Stimulated activated CD8-positive, alpha-beta memory T cell treated with anti-CD3 and anti-CD28 coated beads, Interleukin-12 subunit alpha, Interleukin-12 subunit beta, amount 100 ng/mL, for 4 hours (primary cell): Measurements from ENCODE around the gene TIMM23.
"Not testable (repeated sequence)": the region's sequence is repeated elsewhere in the genome, so short reads cannot be mapped to it uniquely, and the experiment has no call there.

Experiments used
- DNase-seq: peaks from one replicate; pipeline ENCODE4 v3.0.0-alpha.2; 2020; ENCODE audit warnings: low read depth

The TIMM23 gene

DNA sequence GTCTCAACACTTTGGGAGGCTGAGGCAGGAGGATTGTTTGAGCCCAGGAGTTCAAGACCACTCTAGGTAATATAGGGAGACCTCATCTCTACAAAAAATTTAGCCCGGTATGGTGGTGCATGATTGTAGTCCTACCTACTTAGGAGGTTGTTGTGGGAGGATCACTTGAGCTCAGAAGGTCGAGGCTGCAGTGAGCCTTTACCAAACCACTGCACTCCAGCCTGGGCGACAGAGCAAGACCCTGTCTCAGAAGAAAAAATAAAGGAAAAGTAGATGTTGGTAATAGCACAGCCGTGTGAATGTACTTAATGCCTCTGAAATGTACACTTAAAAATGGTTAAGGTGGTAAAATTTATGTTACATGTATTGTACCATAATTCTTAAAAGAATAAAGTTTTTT, 25.3 kb downstream of the TIMM23 start:
- DNase-seq, result no peak

DNA sequence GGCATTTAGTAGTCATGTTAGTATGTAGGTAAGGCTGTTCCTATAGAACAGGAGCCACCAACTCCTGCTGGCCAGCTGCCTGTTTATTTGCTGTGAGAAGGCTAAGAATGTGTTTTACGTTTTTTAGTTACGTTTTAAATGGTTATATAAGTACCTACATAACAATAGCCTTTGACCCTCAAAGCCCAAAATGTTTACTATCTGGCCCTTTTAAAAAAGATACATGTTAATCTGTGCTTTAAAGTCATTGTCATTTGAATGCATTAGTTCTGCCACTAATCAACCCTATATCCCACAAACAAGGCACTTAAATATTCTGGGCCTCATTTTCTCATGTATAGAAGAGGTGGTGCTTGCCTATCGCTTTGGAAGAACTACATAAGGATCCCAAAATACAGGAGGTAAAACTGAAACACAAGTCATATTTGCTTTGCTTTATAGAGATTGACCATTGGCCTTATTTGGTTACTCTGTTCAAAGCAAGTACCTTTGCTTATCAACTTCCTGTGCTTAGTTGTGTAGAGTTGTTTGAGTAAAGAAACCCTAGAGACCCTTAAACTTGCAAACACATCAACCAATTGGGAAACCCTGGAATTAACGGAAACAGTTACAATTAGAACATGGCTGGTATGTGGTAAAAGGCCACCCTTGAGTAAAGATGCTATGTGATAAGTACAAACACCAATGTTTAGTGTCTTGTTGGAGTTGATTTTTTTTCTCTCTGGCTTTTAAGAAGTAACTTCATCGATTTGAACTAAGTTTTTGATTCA, 25.9 kb downstream of the TIMM23 start:
- no peak for DNase-seq

DNA sequence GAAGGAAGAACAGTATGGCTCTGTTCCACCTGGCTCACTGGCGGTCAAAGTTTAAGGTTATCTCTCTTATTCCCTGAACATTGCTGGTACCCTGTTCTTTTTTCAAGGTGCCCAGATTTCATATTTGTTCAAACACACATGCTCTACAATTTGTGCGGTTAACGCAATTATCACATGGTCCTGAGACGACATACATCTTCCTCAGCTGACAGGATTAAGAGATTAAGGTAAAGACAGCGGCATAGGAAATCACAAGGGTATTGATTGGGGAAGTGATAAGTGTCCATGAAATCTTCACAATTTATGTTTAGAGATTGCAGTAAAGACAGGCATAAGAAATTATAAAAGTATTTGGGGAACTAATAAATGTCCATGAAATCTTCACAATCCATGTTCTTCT, 27.7 kb downstream of the TIMM23 start:
- DNase-seq, result not testable (repeated sequence)

DNA sequence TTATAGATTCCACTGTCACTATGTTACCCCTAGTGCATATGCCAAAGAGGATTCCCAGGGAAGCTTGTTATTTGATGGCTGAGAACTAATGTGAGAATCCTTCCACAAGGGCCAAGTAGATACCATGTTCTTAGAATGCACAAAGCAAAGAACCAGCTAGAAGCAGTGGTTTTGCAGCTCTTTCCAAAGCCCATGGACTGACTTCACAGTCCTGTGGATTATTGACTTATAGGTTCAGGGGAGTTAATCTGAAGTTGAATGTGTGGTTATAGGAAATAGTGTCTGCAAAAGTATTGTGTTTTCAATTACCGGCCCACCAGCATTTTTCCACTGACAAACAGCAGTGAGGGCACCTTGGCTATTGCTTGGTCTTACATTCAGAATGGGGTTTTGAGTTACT, 28.2 kb downstream of the TIMM23 start:
- DNase-seq, result no peak

DNA sequence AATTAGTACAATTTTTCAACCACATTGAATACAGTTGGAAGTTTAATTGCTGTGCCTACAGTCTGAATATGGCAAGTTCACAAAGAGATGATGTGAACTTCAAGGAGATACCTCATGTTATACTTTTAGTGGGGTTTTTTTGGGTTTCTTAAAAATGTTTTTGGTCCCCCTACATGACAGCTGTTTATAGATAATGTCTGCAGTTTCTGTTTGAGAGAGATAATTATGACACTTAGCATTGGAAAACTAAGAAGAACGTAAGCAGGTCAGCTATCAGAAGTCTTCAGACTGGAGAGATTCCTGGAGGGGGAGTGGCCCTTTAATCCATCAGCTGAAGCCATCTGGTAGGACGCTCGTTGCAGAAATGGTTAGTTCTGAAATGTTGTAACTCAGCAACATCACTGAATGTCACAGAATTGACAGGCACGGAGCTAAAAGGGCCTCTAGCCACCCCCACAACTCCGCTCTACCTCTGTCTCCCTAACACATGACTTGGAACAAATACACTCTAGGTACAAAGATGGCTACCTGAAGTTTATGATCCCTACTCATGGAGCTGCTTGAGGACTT, 29.0 kb downstream of the TIMM23 start:
- DNase-seq, result no peak

DNA sequence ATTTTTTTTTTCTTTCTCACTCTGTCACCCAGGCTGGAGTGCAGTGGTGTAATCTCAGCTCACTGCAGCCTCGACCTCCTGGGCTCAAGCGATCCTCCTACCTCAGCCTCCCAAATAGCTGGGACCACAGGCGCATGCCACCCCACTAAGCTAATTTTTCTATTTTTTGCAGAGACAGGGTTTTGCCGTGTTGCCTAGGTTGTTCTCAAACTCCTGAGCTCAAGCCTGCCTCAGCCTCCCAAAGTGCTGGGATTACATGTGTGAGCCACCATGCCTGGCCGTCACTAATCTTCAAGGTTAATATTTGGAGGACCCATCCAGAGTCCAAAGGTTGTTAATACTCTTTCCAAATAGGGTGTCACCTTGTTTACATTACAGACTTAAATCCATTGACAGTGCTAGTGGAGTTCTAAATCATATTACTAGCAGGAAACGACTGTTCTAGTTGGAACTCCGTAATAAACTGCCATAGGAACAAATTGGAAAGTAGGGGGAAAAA, 29.9 kb downstream of the TIMM23 start:
- not testable (repeated sequence) for DNase-seq

DNA sequence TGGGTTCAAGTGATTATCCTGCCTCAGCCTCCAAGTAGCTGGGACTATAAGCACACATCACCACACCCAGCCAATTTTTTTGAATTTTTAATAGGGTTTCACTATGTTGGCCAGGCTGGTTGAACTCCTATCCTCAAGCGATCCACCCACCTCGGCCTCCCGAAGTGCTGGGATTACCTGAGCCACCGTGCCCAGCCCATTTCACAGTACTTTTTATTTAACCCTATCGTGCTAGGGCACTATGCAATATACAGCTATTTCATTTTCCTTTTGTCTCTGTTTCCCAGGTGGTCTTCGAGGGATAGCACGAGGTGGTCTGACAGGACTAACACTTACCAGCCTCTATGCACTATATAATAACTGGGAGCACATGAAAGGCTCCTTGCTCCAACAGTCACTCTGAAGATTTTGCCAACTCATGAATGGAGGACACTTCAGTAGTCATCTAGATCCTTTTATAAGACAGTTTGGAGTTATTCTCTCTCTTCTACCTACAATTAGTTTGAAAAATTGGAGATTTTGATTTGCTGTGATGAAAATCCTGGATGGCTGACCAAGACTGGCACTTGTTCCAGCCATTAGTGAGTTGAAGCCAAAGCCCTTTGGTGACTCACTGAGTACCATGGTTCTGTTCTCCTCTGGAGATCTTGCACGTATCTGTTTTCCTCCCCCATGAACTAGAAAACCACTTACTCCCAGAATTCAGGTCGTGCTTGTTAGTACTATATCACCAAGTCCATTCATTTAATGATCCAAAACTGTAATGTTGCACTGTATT, 30.8 kb downstream of the TIMM23 start:
- no peak for DNase-seq

DNA sequence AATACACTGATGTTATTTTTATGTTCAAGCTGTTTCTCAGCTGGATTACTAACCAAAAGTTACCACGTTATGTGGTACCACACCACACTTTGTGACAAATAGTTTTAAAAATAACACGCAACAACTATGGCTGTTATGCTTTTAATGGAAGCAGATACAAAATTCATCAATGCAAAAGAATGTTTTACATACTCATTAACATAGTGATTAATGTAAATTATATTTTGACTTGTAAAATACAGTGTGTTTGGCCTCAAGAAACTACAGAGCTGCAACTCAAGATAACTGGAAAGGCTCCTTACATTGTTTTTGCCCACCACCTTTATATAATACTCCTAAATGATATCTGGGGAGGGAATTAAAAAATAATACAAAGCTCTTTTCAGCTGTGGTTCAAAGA, 32.7 kb downstream of the TIMM23 start:
- DNase-seq, result no peak

DNA sequence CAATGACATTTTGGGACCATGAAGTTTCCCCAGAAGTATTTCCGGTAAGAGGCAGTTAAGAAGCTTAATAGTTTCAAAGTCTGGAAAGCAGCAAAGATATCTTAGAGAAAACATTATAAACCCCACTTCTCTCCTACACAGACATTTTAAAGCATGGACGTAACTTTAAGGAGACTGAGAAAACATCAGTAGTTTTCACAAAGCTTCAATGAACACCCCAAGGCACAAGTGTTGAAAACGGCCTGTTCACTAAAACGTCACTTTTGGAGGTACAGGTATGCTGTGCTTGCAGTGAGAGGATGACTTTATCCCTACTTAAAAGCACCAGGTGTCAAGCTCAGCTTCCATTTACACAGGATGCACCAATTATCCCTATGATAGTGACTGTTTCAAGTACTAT, 33.1 kb downstream of the TIMM23 start:
- no peak for DNase-seq

DNA sequence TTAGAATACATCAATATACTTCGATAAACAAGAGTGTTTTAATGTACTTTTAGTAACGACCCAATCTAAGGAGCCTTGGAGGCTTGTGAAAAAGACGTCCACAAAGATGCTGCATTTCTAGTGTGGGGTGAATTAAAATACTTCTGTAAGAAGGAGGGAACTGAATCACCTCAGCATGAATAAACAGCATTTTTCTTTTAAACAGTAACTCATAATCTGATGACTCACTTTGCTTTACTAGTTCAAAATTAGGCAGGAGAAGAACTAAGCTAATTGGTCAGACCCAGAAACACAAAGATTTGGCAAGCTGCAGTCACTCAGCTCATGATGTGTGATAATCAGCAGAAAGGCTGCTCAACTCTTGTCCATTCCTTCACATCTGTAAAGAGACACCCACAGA, 33.9 kb downstream of the TIMM23 start:
- no peak for DNase-seq

DNA sequence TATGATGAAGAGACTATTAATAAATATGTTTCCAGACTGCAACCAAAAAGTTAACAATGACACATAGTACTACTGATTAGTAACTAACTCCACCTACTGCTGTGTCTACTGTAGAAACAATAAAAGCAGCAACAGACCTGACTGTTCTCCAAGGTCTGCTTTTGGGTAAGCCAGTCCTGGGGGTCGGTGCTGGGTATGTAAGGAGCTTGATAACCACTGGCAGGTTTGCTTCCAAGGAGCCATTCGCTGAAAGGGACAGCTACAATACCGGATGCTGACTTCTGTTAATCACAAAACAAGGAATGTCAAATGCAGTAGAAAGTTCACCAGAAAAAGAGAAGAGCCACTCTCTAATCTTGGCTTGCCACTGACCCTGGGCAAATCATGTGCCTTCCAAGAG, 40.5 kb downstream of the TIMM23 start:
- no peak for DNase-seq

DNA sequence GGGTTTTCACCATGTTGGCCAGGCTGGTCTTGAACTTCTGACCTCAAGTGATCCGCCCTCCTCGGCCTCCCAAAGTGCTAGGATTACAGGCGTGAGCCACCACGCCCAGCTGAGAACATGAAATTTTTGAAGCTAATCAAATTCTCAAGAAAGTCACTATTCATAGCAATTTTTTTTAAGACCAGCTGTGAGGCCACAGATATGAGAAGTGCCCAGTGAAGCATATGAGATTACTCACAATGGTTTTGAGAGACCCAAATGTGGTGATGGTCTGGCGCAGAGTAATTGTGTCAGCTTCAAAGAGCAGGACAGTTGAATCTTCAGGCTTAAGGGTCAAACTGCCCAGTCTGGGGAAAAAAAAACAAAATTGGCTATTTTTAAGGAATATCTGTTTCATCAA, 41.9 kb downstream of the TIMM23 start:
- no peak for DNase-seq

DNA sequence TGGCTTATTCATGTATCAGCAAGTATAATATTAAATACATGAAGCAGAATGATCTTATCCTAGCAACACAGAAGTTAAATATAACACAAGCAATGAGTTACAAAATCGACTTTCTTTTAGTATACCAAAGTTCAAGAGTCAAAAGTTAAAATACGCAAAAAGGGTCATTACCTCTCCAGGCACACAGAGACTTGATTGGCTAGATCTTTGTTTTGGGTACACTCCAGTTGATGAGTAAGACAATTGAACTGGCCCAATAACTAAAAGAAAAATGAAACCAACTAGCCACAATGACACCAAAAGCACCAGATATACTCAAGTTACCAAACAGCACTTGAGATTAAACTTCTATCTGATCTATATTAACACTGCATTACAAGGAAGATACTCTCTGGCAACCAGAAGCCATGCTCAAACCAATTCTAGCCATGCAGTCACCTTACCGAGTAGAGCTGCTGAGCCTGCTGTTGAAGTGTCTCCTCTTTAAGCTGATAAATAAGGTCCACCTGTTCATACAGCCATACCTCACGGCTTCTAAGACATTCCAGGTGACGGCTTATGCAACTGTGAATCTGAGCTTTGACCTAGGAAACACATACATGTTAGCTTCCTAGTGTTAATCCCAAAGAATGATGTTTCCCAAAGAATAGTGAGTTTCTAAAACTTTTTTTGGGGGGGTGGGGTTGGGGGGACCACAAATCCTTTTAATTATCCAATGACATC, 42.6 kb downstream of the TIMM23 start:
- DNase-seq, result no peak

DNA sequence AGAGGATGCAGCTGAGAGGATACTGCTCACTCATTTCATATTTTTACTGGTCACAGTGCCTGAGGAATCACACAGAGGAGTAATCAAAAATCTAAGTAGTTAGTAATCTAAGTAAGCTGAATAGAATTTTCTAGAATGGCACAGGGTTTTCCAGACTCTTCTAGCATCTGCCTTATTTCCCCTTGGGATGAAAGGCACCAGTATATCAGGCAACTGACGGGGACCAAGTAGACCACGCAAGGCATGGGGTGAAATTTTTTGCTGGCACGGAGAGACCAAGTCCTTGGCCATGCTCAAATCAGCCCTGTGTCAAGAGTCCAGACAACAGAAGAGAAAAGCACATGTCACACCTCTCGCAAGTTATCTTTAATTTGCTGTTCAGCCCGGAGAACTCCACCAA, 43.9 kb downstream of the TIMM23 start:
- no peak for DNase-seq

DNA sequence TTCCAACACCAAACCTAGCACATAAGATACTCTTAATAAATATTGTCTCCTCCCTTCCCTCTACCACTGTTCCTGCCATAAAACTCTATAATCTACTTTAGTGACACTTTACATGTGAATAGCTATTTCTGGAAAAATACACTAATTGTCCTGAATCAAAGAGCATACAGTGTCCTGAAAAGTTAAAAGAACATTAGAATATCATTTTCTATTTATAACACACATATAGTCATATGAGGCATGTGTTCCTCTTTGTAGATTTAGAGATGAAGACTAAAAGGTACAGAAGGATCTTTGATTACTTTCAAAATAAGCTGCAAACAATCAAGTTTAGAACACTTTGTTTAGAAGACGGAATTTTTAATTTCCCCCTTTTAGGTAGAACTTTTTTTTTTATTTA, 44.5 kb downstream of the TIMM23 start:
- no peak for DNase-seq

DNA sequence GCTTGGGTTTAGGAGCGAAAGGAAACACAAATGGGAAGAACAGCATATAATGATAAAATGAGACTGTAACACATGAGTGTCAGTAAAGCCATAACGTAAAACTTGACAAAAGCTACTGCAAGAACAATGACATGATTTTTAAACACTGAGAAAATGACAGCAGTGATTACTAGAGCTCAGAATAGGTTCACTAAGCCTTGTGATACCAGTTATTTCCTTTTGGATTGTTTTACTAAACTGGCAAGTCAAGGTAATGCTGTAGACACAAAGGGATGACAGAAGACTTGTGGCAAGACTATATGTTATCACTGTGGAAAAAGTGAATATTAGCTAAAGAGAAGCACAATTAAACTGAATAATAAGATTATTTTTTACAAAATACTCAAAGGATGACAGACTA, 45.4 kb downstream of the TIMM23 start:
- DNase-seq, result no peak

DNA sequence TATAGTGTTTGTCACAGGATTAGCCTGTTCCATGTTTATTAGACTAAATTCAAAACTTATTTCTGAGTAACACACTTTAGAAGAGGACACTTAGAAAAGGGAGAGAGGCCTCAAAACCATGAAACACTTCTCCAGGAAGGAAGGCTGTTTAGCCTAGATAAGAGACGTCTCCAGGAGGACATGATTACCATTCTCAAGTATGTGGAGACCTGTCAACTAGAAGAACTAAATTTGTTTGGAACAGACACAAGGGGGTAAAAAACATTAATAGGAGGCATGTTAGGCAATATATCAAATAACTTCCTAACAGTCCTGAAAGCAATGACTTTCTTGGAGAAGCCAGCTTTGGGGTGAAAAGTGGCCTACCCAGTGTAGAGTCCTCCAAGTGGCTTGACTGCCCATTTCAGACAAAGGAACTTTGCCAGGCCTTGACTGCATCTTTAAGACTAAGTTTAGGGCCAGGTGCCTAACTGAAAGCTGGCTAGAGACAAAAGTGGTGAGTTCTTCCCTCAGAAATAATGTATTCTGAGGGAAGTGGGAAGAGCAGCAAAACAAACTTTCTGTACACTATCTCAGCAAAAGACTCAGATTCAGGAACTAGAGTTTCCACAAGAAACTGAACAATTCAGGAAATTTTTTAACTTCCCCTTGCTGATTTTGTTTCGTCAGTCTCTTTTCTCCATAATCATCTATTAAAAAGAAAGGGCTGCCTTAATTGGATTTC, 46.3 kb downstream of the TIMM23 start:
- DNase-seq, result no peak

DNA sequence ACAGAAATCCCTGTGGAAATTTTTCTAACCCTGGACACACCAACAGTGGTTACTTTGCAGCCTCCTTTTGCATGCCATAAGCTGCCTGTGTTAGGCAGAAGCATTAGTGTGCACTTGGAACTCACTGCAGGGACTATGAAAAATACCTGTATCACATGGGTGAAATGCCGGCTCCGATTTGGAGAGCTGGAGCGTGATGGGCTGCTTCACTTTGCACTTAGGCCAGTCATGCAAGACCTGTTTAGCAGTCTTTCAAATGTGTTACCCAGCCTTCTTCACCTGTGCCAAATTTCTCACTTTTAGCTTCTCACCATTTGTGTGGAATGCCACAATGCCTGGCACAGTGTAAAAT, 46.9 kb downstream of the TIMM23 start:
- no peak for DNase-seq

DNA sequence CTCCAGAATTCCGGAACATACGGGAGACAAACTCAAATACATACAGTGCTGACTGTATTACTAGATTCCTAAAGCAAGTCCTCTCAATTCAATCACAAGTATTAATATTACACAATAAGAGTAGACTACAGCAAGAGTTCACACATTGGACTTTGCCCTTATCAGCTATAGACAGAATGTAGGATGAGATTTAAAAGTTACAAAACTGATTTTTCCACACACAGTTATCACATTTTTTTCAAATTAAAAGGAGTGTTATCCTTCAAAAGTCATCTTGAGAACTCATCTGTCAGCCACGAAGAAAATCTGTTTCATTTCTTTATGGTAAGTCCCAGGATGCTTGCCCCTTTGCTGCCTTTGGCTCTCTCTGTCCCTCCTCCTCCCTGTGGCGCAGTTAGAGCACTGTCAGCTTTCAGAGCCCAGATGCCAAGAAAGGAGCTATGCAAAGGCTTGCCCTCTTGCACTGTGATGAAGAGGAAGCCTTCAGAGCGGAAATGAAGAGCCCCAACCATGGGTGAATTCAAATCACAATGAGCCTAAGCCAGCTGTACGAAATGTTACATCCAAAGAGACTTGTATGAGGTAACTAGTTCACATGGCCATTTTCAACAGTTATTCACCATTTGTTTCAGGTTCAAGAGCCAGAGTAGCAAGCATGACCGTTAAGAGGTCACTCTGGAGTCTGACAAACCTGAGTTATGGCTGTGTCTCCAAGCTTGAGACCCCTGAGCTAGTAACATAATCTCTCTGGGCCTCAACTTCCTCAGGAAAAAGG, 47.5 kb downstream of the TIMM23 start:
- no peak for DNase-seq

DNA sequence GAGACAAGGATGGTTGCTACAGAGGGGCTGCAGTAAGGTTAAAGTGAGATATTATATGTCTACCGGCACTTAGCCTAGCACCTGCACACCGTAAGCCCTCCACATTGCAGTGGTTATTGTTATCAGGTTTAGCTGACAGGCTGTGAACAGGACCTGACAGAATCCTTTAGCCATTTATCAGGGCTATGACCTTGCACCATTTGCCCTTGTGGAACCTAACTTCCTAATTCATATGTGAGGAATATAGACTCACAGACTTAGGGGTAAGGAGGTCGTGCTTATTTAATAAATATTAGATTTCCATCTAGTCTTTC, 48.0 kb downstream of the TIMM23 start:
- no peak for DNase-seq

DNA sequence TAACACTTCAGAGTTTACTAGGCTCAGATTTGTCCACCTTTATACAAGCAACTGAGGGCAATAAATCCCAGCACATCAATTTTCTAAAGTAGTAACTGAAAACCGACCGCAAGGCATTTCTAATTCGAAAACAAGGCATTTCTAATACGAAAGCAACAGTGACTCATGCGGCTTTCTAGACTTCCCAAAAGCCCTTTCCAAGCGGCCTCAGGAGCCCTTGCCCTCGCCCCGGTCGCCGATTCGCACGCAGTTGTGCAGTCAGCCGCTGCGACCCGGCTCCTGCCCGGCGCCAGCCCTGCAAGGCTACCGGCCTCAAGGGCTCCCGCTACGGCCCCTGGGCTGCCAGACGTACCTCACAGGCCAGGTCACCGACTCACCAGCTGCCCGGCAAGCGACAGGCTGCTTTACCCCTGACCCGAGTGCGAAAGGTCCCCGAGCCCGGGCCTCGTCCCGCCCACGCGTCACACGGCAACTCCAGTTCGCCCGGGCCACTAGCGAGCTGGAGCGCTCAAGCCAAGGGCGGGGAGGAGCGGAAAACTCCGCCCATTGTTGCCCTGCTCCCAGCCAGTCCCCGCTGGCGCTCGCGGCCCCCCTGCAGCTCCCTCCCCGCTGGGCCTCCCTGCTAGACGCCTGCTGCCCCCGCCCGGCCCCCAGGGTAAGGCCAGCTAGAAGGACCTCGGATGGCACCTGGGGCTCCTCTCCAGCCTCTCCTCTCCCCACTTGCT, 50.9 kb downstream of the TIMM23 start:
- DNase-seq, result peak; percentile 67
